ENCODE measurements around the gene GALNT10.

The GALNT10 gene

DNA sequence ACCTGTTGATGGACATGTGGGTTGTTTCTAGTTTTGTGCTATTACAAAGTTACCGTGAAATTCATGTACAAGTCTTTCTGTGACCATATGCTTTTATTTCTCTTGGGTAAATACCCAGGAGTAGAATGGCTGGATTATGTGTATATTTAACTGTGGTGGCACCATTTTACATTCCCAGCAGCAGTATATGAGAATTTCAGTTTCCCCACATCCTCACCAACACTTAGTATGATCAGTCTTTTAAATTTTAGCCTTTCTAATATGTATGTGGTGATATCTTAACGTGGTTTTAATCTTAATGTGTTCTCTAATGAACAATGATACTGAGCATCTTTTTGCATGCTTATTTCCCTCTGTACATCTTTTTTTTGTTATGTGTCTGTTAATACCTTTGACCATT lies 36.6 kb downstream of the GALNT10 start:
- Histone ChIP-seq H2BK120ac (ENCODE audit: low read depth, low read length) (no peak overlapping the region), H3K23ac (ENCODE audit: low read depth, low read length, poor library complexity) (no peak overlapping the region)
- no CpG with 5 or more reads among the region's 2 CpGs for WGBS, 2 donors (ENCODE audit: extremely low coverage in 2 of 2, insufficient read length in 2 of 2, insufficient replicate concordance in 1 of 2)

DNA sequence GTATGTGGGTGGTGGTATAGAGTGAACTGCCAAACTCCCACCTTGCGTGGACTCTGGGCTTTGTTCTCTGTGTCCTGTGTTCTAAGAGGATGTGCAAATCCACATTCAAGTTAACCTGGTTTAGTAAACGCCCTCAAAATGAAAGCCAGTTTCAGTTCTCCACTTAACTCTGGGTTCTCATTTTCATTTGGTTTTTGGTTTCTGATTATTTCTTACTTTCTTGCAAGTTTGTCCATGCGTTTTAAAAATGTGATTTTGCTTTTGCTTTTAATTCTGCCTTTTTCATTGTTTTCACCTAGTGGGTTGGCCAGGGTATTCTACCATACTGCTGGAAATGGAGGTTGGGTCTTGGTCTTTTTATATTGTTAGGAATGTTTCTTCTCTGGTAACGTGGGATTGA lies 38.2 kb downstream of the GALNT10 start:
- no peak overlapping the region for H2AFZ ChIP-seq (ENCODE audit: low read length)
- H3K79me1 ChIP-seq (ENCODE audit: low read depth, low read length): no peaks in the 10 kb centered on the region
- no peak overlapping the region for H2BK5ac ChIP-seq (ENCODE audit: low read length)
- no peak for DNase-seq (ENCODE audit: low spot score)
- peaks cover 0 to 2% of the 10 kb centered on the region in 2 donors for H3K4me1 ChIP-seq (ENCODE audit: control insufficient read depth in 2 of 2, insufficient read depth in 1 of 2, low read depth in 1 of 2, low read length in 2 of 2)
- no peak overlapping the region for H3K9ac ChIP-seq (ENCODE audit: low read depth, low read length, poor library complexity)
- H2BK12ac ChIP-seq (ENCODE audit: low read length): no peak overlapping the region
- H2BK15ac ChIP-seq (ENCODE audit: low read length): no peak overlapping the region
- H4K91ac ChIP-seq (ENCODE audit: low read depth, low read length, poor library complexity): no peak overlapping the region
- H3K27ac ChIP-seq (replicated peaks; ENCODE audit: low read length): no peak overlapping the region
- H3K27me3 ChIP-seq (ENCODE audit: control insufficient read depth in 3 of 3, insufficient read depth in 3 of 3, low read depth in 1 of 3, low read length in 3 of 3): no peaks in the 10 kb centered on the region
- H2AK5ac ChIP-seq (ENCODE audit: low read depth, low read length): no peak overlapping the region
- no peak overlapping the region for H3K18ac ChIP-seq (ENCODE audit: low read length)
- no peak overlapping the region for H3K4me3 ChIP-seq (ENCODE audit: low read length in 2 of 2)
- no peak overlapping the region for H2BK120ac ChIP-seq (ENCODE audit: low read depth, low read length)
- no peak overlapping the region for H3K4ac ChIP-seq (ENCODE audit: low read length)
- no peak overlapping the region for H3K4me2 ChIP-seq (ENCODE audit: insufficient read depth, low read length, poor library complexity, severe bottlenecking)
- H4K8ac ChIP-seq (ENCODE audit: low read depth, low read length): no peak overlapping the region
- no CpG with 5 or more reads among the region's 4 CpGs for WGBS, 2 donors (ENCODE audit: extremely low coverage in 2 of 2, insufficient read length in 2 of 2, insufficient replicate concordance in 1 of 2)
- H3K23ac ChIP-seq (ENCODE audit: low read depth, low read length, poor library complexity): no peak overlapping the region
- H3K9me3 ChIP-seq (replicated peaks in 1 of 2; ENCODE audit: control insufficient read depth in 2 of 2, insufficient read depth in 1 of 2, low read depth in 1 of 2, low read length in 2 of 2): peaks cover 0 to 13% of the 10 kb centered on the region in 2 donors
- H3K14ac ChIP-seq (ENCODE audit: low read length): no peak overlapping the region
- H3K36me3 ChIP-seq (replicated peaks in 1 of 2; ENCODE audit: control insufficient read depth in 2 of 2, insufficient read depth in 2 of 2, low read length in 2 of 2): no peaks in the 10 kb centered on the region

More for the DNA sequence above, 36.6 kb downstream of the GALNT10 start:
- no peak overlapping the region for H2BK5ac ChIP-seq (ENCODE audit: low read length)
- H3K4ac ChIP-seq (ENCODE audit: low read length): no peak overlapping the region
- H4K91ac ChIP-seq (ENCODE audit: low read depth, low read length, poor library complexity): no peak overlapping the region
- H3K27ac ChIP-seq (replicated peaks; ENCODE audit: low read length): no peak overlapping the region
- H2BK15ac ChIP-seq (ENCODE audit: low read length): no peak overlapping the region
- peaks cover 0 to 2% of the 10 kb centered on the region in 2 donors for H3K4me1 ChIP-seq (ENCODE audit: control insufficient read depth in 2 of 2, insufficient read depth in 1 of 2, low read depth in 1 of 2, low read length in 2 of 2)
- no peaks in the 10 kb centered on the region for H3K79me1 ChIP-seq (ENCODE audit: low read depth, low read length)
- no peak overlapping the region for H2AFZ ChIP-seq (ENCODE audit: low read length)
- H2BK12ac ChIP-seq (ENCODE audit: low read length): no peak overlapping the region
- H3K14ac ChIP-seq (ENCODE audit: low read length): no peak overlapping the region
- H2AK5ac ChIP-seq (ENCODE audit: low read depth, low read length): no peak overlapping the region
- H3K4me2 ChIP-seq (ENCODE audit: insufficient read depth, low read length, poor library complexity, severe bottlenecking): no peak overlapping the region
- H3K4me3 ChIP-seq (ENCODE audit: low read length in 2 of 2): no peak overlapping the region
- DNase-seq (ENCODE audit: low spot score): no peak
- no peak overlapping the region for H3K18ac ChIP-seq (ENCODE audit: low read length)
- H3K27me3 ChIP-seq (ENCODE audit: control insufficient read depth in 3 of 3, insufficient read depth in 3 of 3, low read depth in 1 of 3, low read length in 3 of 3): no peaks in the 10 kb centered on the region
- no peak overlapping the region for H3K9ac ChIP-seq (ENCODE audit: low read depth, low read length, poor library complexity)
- peaks cover 0 to 13% of the 10 kb centered on the region in 2 donors for H3K9me3 ChIP-seq (replicated peaks in 1 of 2; ENCODE audit: control insufficient read depth in 2 of 2, insufficient read depth in 1 of 2, low read depth in 1 of 2, low read length in 2 of 2)
- H3K36me3 ChIP-seq (replicated peaks in 1 of 2; ENCODE audit: control insufficient read depth in 2 of 2, insufficient read depth in 2 of 2, low read length in 2 of 2): no peaks in the 10 kb centered on the region
- no peak overlapping the region for H4K8ac ChIP-seq (ENCODE audit: low read depth, low read length)

DNA sequence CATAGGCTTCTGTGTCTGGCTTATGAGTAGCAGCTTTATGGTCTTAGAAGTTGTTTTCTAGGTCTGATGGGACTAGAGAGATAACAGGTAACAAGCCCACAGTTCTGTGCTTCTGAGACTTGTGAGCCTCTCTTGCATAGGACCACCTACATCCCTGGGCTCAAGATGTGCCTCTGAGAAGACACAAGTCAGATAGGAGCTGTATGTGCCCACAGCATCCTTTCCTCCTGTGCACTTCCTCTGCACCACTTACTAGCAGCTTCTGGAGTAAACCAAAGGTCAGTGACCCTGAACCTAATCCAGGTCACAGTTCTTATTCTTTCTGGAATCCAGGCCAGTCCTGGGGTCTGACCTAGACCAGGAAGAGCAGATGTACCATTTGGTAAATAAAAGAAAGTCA lies 40.0 kb downstream of the GALNT10 start:
- Histone ChIP-seq H3K23ac (ENCODE audit: low read depth, low read length, poor library complexity) (no peak overlapping the region), H4K91ac (ENCODE audit: low read depth, low read length, poor library complexity) (no peak overlapping the region), H3K4me2 (ENCODE audit: insufficient read depth, low read length, poor library complexity, severe bottlenecking) (no peak overlapping the region), H4K8ac (ENCODE audit: low read depth, low read length) (no peak overlapping the region), H3K27me3 (ENCODE audit: control insufficient read depth in 3 of 3, insufficient read depth in 3 of 3, low read depth in 1 of 3, low read length in 3 of 3) (no peaks in the 10 kb centered on the region), H3K4me3 (ENCODE audit: low read length in 2 of 2) (no peak overlapping the region), H2BK5ac (ENCODE audit: low read length) (no peak overlapping the region), H3K14ac (ENCODE audit: low read length) (no peak overlapping the region), H3K4me1 (ENCODE audit: control insufficient read depth in 2 of 2, insufficient read depth in 1 of 2, low read depth in 1 of 2, low read length in 2 of 2) (peaks cover 0 to 2% of the 10 kb centered on the region in 2 donors), H3K9ac (ENCODE audit: low read depth, low read length, poor library complexity) (no peak overlapping the region), H2AK5ac (ENCODE audit: low read depth, low read length) (no peak overlapping the region), H2BK120ac (ENCODE audit: low read depth, low read length) (no peak overlapping the region), H3K4ac (ENCODE audit: low read length) (no peak overlapping the region), H3K36me3 (replicated peaks in 1 of 2; ENCODE audit: control insufficient read depth in 2 of 2, insufficient read depth in 2 of 2, low read length in 2 of 2) (no peaks in the 10 kb centered on the region), H3K27ac (replicated peaks; ENCODE audit: low read length) (no peak overlapping the region), H2BK15ac (ENCODE audit: low read length) (no peak overlapping the region), H2BK12ac (ENCODE audit: low read length) (no peak overlapping the region), H3K9me3 (replicated peaks in 1 of 2; ENCODE audit: control insufficient read depth in 2 of 2, insufficient read depth in 1 of 2, low read depth in 1 of 2, low read length in 2 of 2) (peaks cover 0 to 13% of the 10 kb centered on the region in 2 donors), H2AFZ (ENCODE audit: low read length) (no peak overlapping the region), H3K79me1 (ENCODE audit: low read depth, low read length) (no peaks in the 10 kb centered on the region), H3K18ac (ENCODE audit: low read length) (no peak overlapping the region)
- DNase-seq (ENCODE audit: low spot score): no peak

DNA sequence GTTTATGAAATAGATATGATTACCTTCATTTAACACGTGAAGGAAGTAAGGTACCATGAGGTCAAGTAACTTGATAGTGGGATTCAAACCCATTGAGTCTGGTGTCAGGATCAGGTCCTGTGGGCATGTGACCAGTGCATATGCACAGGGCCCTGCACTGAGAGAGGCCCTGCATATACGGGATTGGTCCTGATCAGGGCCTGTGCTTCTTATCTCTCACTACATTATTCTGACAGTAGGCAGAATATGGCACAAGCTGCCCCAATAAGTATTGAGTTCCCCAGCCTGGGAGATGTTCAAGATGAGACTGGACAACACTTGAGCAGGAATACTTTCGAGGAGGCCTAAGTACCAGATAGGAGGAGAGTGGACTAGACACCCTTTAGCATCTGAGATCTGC lies 44.0 kb downstream of the GALNT10 start:
- Histone ChIP-seq H3K14ac (ENCODE audit: low read length) (no peak overlapping the region), H3K9ac (ENCODE audit: low read depth, low read length, poor library complexity) (no peak overlapping the region), H2BK15ac (ENCODE audit: low read length) (no peak overlapping the region), H4K8ac (ENCODE audit: low read depth, low read length) (no peak overlapping the region), H3K36me3 (replicated peaks in 1 of 2; ENCODE audit: control insufficient read depth in 2 of 2, insufficient read depth in 2 of 2, low read length in 2 of 2) (no peaks in the 10 kb centered on the region), H3K4me3 (ENCODE audit: low read length in 2 of 2) (no peak overlapping the region), H3K4me2 (ENCODE audit: insufficient read depth, low read length, poor library complexity, severe bottlenecking) (no peak overlapping the region), H2BK12ac (ENCODE audit: low read length) (no peak overlapping the region), H3K9me3 (replicated peaks in 1 of 2; ENCODE audit: control insufficient read depth in 2 of 2, insufficient read depth in 1 of 2, low read depth in 1 of 2, low read length in 2 of 2) (no peaks in the 10 kb centered on the region), H2AK5ac (ENCODE audit: low read depth, low read length) (no peak overlapping the region), H3K18ac (ENCODE audit: low read length) (no peak overlapping the region), H3K27ac (replicated peaks; ENCODE audit: low read length) (no peak overlapping the region), H4K91ac (ENCODE audit: low read depth, low read length, poor library complexity) (no peak overlapping the region), H2BK120ac (ENCODE audit: low read depth, low read length) (no peak overlapping the region), H2AFZ (ENCODE audit: low read length) (no peak overlapping the region), H3K23ac (ENCODE audit: low read depth, low read length, poor library complexity) (no peak overlapping the region), H3K4ac (ENCODE audit: low read length) (no peak overlapping the region), H3K27me3 (ENCODE audit: control insufficient read depth in 3 of 3, insufficient read depth in 3 of 3, low read depth in 1 of 3, low read length in 3 of 3) (no peaks in the 10 kb centered on the region), H3K4me1 (ENCODE audit: control insufficient read depth in 2 of 2, insufficient read depth in 1 of 2, low read depth in 1 of 2, low read length in 2 of 2) (peaks cover 0 to 7% of the 10 kb centered on the region in 2 donors), H3K79me1 (ENCODE audit: low read depth, low read length) (no peaks in the 10 kb centered on the region), H2BK5ac (ENCODE audit: low read length) (no peak overlapping the region)
- whole genome bisulfite sequencing, 2 donors (ENCODE audit: extremely low coverage in 2 of 2, insufficient read length in 2 of 2, insufficient replicate concordance in 1 of 2): no CpG with 5 or more reads among the region's 3 CpGs
- no peak for DNase-seq (ENCODE audit: low spot score)
